ENCODE measurements around the gene SPEM1. TPM values are rescaled to one million over a fixed set of nuclear protein-coding genes. Genes with fewer than 3 reads are reported as not detected.

Gene SPEM1
- total RNA-seq, 1 donor from 2014 or later: 0.31 TPM

DNA sequence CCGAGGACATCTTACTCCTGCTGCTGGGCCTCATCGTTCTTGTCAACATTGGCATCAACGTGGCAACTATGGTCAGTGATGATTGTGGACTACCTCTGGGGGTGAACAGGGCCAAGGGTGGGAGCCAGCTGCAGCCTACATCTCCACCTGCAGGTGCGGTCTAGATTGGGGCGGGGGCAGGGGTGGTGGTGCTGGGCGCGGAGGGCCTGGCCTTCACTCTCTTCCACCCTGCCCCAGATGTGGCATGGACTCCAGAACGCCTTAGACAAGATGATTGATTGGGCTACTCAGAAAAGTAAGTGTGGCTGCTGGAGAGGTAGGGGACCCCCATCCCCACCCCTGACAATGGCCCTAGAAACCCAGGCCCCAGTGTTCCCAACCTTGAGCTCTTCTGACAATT, 5.6 kb downstream of the SPEM1 start:
- H3K9me3 Mint-ChIP-seq: no peaks in the 10 kb centered on the region
- no peaks in the 10 kb centered on the region for H3K36me3 Mint-ChIP-seq
- H3K4me3 Mint-ChIP-seq: no peak overlapping the region
- no peaks in the 10 kb centered on the region for H3K4me1 Mint-ChIP-seq (ENCODE audit: unreplicated experiment)
- DNase-seq (ENCODE audit: extremely low spot score, unreplicated experiment): no peak
- TF ChIP-seq, protein P1, sequence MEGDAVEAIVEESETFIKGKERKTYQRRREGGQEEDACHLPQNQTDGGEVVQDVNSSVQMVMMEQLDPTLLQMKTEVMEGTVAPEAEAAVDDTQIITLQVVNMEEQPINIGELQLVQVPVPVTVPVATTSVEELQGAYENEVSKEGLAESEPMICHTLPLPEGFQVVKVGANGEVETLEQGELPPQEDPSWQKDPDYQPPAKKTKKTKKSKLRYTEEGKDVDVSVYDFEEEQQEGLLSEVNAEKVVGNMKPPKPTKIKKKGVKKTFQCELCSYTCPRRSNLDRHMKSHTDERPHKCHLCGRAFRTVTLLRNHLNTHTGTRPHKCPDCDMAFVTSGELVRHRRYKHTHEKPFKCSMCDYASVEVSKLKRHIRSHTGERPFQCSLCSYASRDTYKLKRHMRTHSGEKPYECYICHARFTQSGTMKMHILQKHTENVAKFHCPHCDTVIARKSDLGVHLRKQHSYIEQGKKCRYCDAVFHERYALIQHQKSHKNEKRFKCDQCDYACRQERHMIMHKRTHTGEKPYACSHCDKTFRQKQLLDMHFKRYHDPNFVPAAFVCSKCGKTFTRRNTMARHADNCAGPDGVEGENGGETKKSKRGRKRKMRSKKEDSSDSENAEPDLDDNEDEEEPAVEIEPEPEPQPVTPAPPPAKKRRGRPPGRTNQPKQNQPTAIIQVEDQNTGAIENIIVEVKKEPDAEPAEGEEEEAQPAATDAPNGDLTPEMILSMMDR (conservative IDR thresholded peaks at IDR 0.05): no peak
- no peaks in the 10 kb centered on the region for H3K27me3 Mint-ChIP-seq
- no peak overlapping the region for H3K27ac Mint-ChIP-seq

DNA sequence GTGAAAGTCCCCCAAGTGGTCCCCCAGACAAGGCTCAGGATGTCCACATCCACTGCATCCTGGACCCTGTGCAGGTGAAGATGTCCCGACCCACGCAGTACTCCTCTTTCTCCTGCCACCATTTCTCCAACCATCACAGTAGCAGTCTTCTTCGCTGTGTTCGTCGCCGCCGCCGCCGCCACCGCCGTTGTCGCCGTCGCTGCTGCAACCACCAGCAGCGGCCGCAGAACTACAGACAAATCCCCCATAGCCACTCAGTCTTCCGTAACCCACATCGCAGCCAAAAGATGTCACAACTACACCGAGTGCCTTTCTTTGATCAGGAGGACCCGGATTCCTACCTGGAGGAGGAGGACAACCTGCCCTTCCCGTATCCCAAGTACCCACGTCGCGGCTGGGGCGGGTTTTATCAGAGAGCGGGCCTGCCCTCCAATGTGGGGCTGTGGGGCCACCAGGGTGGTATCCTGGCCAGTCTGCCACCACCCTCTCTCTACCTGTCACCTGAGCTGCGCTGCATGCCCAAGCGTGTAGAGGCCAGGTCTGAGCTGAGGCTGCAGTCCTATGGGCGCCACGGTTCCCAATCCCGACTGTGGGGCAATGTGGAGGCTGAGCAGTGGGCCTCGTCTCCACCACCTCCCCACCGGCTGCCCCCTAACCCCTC, 6.2 kb downstream of the SPEM1 start:
- DNase-seq (ENCODE audit: extremely low spot score, unreplicated experiment): no peak
- Mint-ChIP-seq H3K27ac (no peak overlapping the region), H3K36me3 (no peaks in the 10 kb centered on the region), H3K4me1 (ENCODE audit: unreplicated experiment) (no peaks in the 10 kb centered on the region), H3K4me3 (no peak overlapping the region), H3K9me3 (no peaks in the 10 kb centered on the region), H3K27me3 (no peaks in the 10 kb centered on the region)
- TF ChIP-seq, protein P1 (conservative IDR thresholded peaks at IDR 0.05): no peak

DNA sequence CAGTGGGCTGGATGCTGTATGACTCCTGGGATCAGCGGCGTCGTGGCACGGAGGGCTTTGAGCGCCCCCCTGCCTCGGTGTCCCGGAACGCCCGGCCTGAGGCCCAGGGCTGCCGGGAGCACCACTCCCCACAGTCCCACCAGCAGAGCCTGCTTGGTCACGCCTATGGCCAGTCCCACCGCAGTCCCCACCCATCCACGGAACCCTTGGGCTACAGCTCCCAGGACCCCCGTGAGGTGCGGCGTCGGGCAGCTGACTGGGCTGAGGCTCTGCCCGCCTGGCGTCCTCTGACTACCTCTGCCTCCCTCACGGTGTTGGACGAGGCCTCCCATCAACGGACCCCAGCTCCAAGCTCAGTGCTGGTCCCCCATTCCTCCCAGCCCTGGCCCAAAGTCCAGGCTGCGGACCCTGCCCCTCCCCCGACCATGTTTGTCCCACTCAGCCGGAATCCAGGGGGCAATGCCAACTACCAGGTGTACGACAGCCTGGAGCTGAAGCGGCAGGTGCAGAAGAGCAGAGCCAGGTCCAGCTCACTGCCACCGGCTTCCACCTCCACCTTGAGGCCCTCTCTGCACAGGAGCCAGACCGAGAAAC, 6.9 kb downstream of the SPEM1 start:
- no peaks in the 10 kb centered on the region for H3K4me1 Mint-ChIP-seq (ENCODE audit: unreplicated experiment)
- H3K9me3 Mint-ChIP-seq: no peaks in the 10 kb centered on the region
- TF ChIP-seq, protein P1 (conservative IDR thresholded peaks at IDR 0.05): no peak
- H3K27ac Mint-ChIP-seq: no peak overlapping the region
- no peaks in the 10 kb centered on the region for H3K27me3 Mint-ChIP-seq
- no peak for DNase-seq (ENCODE audit: extremely low spot score, unreplicated experiment)
- H3K4me3 Mint-ChIP-seq: no peak overlapping the region
- no peaks in the 10 kb centered on the region for H3K36me3 Mint-ChIP-seq

DNA sequence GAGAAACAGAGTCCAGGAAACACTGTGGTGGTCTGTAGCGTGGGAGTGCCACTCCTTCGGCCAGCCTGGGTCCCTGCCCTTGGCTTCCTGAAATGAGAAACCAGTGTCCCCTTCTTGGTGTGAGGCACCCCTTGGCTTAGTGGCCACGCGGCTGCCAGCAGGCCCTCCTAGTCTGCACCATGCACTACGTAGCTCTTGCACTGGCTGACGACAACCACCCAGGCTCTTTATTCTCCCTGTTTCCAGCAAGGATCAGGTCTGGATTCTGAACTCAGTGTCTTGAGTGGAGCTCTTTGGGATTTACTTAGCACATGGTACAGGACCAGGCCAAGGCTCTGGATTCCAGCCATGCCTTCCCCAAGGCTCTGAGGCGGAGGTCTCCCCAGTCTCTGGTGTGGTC, 7.4 kb downstream of the SPEM1 start:
- DNase-seq (ENCODE audit: extremely low spot score, unreplicated experiment): no peak
- Mint-ChIP-seq H3K4me3 (no peak overlapping the region), H3K27me3 (no peaks in the 10 kb centered on the region), H3K4me1 (ENCODE audit: unreplicated experiment) (no peaks in the 10 kb centered on the region), H3K27ac (no peak overlapping the region), H3K36me3 (no peaks in the 10 kb centered on the region), H3K9me3 (no peaks in the 10 kb centered on the region)
- TF ChIP-seq, protein P1 (conservative IDR thresholded peaks at IDR 0.05): no peak

DNA sequence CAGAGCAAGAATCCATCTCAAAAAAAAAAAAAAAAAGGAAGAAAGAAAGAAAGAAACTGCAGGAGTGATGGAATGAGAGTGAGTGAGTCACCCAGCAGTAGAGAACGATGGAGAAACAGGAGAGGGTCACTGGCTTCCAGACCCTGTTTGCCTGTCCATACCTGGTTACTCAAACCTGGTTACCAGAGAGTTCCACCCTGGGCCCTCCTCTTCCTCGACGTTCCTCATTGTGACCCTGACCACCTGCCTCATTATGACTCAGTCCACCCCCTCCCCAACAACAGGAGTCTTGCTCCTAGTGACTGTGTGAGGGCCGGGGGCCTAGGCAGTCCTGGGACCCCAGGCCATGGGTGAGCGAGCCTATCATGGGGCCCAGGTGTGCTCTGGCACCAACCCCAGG, 8.4 kb downstream of the SPEM1 start, which contains the start of gene SPEM3:
Gene SPEM3 (plus strand): TSS at position 301 of the 400 bp plus-strand sequence. CDS start 46 bp downstream, at position 347.
- Mint-ChIP-seq H3K4me1 (ENCODE audit: unreplicated experiment) (no peaks in the 10 kb centered on the region), H3K4me3 (no peak within 1 kb of the TSS), H3K27ac (no peak within 1 kb of the TSS), H3K9me3 (no peaks in the 10 kb centered on the region), H3K36me3 (no peaks in the 10 kb centered on the region), H3K27me3 (no peaks in the 10 kb centered on the region)
- TF ChIP-seq, protein P1 (conservative IDR thresholded peaks at IDR 0.05): no peak
- no peak for DNase-seq (ENCODE audit: extremely low spot score, unreplicated experiment)

All from type B pancreatic cell (in vitro differentiated cells).